ENCODE results near the gene NFKBIL1. TPM values are rescaled to one million over a fixed set of nuclear protein-coding genes. Genes with fewer than 3 reads are reported as not detected.

The NFKBIL1 gene
- total and polyA plus RNA-seq, 10 of the 15 experiments (the other 5 are each of a cell fraction or from before 2014, with no cell fraction given), result 0.19 to 15.1 (median 7.0) TPM

DNA sequence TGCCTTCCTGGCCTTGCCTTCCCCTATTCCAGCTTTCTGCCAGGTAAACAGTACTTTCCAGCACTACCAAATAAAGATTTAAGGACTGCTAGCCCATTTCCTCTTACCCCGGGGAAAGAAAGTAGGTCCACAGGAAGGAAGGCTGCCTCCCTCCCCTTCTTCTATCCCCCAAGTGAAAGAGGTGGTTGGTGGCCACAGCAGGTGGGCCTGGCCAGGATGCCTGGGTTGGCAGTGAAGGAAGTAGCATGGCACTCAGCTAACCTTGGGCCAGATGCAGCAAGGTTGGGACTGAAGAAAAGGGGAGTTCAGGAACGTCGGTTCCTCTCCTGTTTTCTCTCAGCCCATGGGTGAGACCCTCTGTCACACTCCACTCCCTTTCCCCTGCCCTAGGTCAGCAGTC is 8.9 kb downstream of the NFKBIL1 start:
- TF ChIP-seq CBFB (IDR thresholded peaks at IDR 0.05; ENCODE audit: low read depth) (no peak), EED (IDR thresholded peaks at IDR 0.05; ENCODE audit: low read depth) (peak; percentile 58), POLR2A (IDR thresholded peaks at IDR 0.05; ENCODE audit: low read depth, low read length) (0 out of 2 replicates have a peak, but pooled peaks have one; percentile 21), RUNX3 (IDR thresholded peaks at IDR 0.05; ENCODE audit: low read length) (peak; percentile 24; the same call in 1 of the 2 replicates), ETV6 (conservative IDR thresholded peaks at IDR 0.05 in 1 of 2, IDR thresholded peaks at IDR 0.05 in 1 of 2; ENCODE audit: borderline replicate concordance in 1 of 2, low read depth in 1 of 2) (peak in 1 of 2 experiments; percentile 83; a peak in 2 of 4 replicates), DPF2 (IDR thresholded peaks at IDR 0.05) (0 out of 2 replicates have a peak, but pooled peaks have one; percentile 26), ESRRA (IDR thresholded peaks at IDR 0.05; ENCODE audit: low read length) (no peak)
- ATAC-seq (no peak), DNase-seq (ENCODE audit: low read depth, low spot score) (no peak), FAIRE-seq (no peak)
- POLR2A ChIA-PET, result interaction anchor here (0.6 to 9.1 kb wide), 7 partner anchors 13 to 44 kb away, joined by 3 to 255 read pairs (median 4); partner anchors contain the start of genes LST1, LTB, NCR3 and TNF
- Histone ChIP-seq H3K4me2 (ENCODE audit: control insufficient read depth, insufficient read depth) (peak overlapping the region; percentile 75), H3K27ac (ENCODE audit: control insufficient read depth, insufficient read depth) (peak overlapping the region; percentile 66), H3K9me3 (replicated peaks; ENCODE audit: control insufficient read depth, insufficient read depth, low read length) (no peaks in the 10 kb centered on the region), H3K27me3 (replicated peaks in 1 of 2; ENCODE audit: control insufficient read depth in 2 of 2, insufficient read depth in 2 of 2, low read length in 1 of 2) (no peaks in the 10 kb centered on the region), H3K36me3 (ENCODE audit: control insufficient read depth in 2 of 2, insufficient read depth in 2 of 2, low read length in 1 of 2) (peaks cover 0 to 4% of the 10 kb centered on the region in 2 experiments; a peak in 2 of 4 replicates), H2AFZ (ENCODE audit: control insufficient read depth, low read depth, low read length) (no peak overlapping the region), H3K9ac (ENCODE audit: control insufficient read depth, insufficient read depth, low read length) (no peak overlapping the region; the same call in 1 of the 2 replicates), H4K20me1 (ENCODE audit: control insufficient read depth, insufficient read depth) (no peaks in the 10 kb centered on the region), H3K4me3 (no peak overlapping the region), H3K4me1 (ENCODE audit: control insufficient read depth, insufficient read depth, low read length) (peaks cover 52% of the 10 kb centered on the region), H3K79me2 (ENCODE audit: control insufficient read depth, insufficient read depth, low read length) (peaks cover 16% of the 10 kb centered on the region)
- SMC1A ChIA-PET (ENCODE audit: uncharacterized antibody, unreplicated experiment), result interaction anchor here (0.8 to 34.7 kb wide), 4 partner anchors 9 to 83 kb away, joined by 3 to 1989 read pairs (median 4); partner anchors contain the start of genes LST1, LTA, LTB and NCR3
- WGBS (ENCODE audit: insufficient coverage, insufficient replicate concordance, low lambda C conversion rate, missing lambda C conversion rate), result 2% methylated on average over 3 of the region's 3 CpGs
- CTCF ChIA-PET, result interaction anchor here (1.3 to 34.8 kb wide), 3 partner anchors 12 to 32 kb away, joined by 4 to 2098 read pairs (median 34); partner anchors contain the start of genes LST1, LTB, NCR3 and TNF
- intact Hi-C loops (cut with micrococcal nuclease; ENCODE audit: unreplicated experiment), result no loop called here
- no TSS peak for BruUV-seq (replicated peaks)
- in situ Hi-C loops (cut with MboI), result loop anchor here (25.0 kb wide), 2 partner anchors 1056 to 1406 kb away; partner anchors contain the start of genes BRD2 and HLA-DMA
- RAD21 ChIA-PET (ENCODE audit: unreplicated experiment), result interaction anchor here (0.9 to 15.9 kb wide), 5 partner anchors 12 to 61 kb away, joined by 3 to 620 read pairs (median 5); partner anchors contain the start of genes LST1, LTB, NCR3 and TNF
